IPS-NIHi7 (cell line): ENCODE data around the gene NCKAP5.

Experiments used
- DNase-seq: peaks from one replicate; pipeline ENCODE4 v3.0.0; 2012; ENCODE audit warnings: mixed read lengths; ENCODE audit errors: extremely low spot score

Gene NCKAP5

DNA sequence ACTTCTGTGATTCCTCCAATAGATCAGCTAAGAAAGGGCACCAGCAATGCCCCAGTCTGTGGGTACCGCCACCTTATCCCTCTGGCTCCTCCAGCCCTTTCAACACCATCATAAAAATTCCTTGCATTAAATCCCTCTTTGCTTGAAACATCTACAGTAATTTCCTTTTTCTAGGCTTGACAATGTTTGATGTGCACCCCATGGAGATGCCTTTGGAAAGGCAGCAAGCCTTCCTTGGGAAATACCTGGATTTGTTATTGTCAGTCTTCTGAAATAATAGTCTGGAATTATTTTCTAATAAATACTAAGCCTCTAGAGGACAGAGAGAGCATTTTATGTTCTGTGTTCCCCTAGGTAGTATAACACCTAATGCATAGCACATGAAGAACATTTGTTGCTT is 46.1 kb downstream of the NCKAP5 start:
- no peak for DNase-seq

DNA sequence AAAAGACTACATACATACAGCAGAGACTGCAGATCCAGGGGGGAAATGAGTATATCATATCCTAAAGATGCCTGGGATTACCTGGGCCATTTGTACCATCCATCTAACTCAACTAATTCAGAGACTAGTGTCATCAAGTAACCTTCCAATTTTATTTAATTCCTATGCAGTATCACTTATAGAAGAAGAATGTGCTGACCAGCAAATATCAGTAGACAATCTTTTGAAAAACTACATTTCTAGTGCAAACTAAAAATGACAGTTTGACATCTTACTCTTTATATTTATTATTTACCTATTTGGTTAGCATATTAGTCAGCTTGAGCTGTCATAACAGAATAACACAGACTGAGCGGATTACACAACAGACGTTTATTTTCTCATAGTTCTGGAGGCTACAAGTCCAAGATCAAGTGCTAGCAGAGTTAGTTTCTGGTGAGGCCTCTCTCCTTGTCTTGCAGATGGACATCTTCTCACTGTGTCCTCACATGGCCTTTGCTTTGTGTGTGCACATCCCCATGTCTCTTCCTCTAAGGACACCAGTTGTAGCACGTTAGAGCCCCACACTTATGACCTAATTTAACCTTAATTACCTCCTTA is 47.0 kb downstream of the NCKAP5 start:
- DNase-seq = no peak

DNA sequence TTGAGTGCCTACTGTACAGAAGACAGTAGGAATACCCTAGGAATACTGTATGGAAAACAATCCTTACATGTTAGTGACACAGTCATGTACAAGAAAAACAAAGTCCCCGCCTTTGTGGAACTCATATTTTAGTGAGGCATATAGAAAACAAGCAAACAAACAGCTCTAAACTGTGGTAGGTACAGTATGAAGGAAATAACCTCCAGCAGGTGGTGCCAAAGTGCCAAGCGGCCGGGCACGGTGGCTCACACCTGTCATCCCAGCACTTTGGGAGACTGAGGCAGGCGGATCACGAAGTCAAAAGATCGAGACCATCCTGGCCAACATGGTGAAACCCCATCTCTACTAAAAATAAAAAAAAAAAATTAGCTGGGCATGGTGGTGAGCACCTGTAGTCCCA is 48.6 kb downstream of the NCKAP5 start:
- DNase-seq = peak; percentile 25

DNA sequence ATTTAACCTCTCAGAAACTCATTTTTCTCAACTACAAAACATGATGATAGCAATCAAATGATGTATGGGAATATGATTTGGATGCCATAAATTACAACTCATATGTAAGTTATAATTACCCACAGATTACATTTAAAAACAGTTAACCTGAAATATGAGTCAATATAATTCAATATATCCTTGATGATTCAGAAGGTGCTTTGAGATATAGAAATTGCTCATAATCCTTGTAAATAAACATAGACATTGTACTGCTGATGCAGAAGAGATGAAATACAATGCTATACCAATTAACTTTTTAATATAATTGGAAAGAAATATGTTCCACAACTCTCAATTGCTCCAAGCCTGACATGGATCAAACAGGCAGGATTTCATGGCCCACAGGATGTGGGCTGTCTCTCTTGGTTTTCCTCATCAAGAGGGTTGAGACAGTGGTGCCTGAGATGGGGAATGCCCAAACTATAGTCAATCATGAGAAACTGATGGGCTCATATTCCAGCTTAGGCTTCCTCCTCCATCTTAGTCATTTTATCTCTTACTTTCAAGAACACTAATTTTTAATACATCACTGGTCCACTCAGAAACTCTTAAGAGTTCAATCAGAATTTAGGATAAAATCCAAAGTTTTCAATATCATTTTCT is 49.4 kb downstream of the NCKAP5 start:
- no peak for DNase-seq

DNA sequence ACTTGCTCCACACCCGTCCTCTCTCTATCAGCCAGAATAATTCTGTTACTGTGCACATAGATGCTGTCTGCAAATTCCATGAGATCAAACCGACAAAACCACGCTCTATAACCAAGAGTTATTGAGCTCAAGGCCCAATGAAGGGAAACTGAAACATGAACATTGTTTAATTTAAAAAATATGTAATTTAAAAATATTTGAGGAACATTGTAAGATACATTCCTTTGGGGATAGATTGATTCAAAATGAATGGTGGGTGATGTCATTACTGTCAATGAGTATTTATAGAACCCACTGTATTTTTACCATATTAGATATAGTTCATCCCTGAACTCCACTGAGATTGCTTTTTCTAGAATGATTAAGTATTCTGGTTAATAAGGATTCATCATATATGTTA is 50.4 kb downstream of the NCKAP5 start:
- DNase-seq = no peak

DNA sequence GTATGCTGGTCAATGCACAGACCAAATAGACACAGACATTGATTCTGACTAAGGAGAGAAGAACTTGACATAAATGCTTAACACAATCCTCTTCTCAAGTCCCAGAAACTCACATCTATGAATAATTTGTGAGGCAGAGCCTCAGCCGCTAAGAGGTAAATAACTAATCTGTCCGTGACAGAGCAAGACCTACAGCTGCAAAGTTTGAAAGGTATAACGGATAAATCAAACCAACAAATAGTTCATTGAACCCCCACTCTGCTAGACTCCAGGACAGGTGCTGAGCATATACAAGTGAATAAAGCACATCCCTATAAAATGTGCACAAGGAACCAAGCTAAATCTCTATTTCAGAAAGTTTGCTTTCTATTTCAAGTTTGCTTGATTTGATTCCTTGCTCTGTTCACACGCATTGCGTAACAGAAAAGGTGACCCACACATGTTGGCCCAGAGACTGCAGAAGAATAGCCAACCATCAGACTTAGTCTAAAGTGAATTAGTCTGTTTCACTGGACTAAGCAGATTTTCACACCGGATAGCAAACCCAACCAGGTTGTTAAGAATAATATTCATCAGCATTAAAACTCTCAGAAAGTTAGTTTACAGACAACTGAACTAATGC is 51.7 kb downstream of the NCKAP5 start:
- DNase-seq = no peak

DNA sequence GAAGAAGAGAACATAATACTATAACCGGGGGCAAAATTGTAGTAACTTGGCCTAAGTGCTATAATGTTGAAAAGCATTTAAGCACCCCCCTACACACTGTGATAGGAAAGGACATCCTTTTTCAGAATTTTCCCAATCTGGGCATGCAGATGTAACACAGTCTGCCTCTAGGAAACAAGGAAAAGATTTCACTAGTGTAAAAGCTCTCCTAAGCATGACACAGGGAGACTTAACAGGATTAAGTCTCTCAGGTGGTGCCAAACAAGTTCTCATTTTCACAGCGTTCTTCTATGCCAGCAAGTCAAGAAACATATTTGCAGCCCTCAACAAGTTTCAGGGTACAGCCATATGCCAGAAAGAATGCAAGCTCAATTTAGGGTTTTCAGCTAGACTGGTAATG is 53.0 kb downstream of the NCKAP5 start:
- DNase-seq = no peak

DNA sequence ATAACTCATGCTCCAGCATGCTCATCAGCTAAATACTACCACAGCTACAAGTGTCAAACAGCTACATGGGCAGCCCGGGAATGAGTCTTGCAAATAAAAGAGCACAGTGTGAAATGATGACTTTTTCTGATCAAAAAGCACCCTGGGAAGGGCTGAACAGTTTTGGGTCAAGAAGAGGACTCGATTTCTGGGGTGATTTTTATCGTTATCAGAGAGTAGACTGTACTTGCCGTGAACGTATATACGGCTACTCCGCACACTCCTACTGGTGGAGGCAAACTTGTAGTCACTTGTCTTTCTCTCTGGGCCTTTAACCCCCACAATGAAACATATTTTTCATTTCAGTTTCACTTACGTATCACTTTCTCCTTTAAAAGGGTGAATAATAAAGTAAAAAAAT is 54.4 kb downstream of the NCKAP5 start:
- DNase-seq = no peak

DNA sequence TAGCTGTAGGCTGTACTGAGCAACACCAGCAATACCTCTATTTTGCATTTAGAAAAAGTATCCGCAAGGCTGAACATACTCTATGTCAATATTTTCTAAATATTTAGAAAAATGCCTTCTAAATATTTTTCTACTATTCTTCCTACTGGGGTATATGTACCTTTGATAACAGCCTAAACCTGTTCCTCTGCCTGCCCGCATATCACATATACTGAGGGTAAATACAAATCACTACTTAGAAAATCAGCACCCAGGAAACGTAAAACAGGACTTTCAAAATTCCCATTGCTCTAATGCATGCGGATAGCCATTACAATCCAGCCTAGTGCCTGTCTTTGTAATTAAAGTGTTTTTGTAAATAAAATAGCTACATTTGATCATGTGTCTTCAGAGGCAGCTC is 56.1 kb downstream of the NCKAP5 start:
- DNase-seq = no peak

DNA sequence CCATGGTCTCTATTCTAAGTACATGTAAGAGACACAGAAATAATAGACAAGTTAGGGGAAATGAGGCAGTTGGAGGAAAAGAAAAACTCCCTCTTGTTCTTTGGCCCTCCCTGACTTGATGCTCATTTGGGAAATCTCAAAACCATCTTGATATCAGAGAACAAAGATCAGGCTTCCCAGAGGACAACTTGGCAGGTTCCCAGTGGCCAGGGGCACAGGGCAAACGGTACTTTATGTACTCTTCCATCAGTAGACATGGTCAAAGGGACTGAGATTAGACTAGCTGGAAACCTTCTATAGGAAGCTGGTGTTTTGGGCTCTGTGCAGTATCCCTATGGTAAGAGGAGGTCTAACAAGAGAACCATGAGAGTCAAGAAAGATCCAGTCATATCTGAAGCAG is 56.6 kb downstream of the NCKAP5 start:
- DNase-seq = no peak

DNA sequence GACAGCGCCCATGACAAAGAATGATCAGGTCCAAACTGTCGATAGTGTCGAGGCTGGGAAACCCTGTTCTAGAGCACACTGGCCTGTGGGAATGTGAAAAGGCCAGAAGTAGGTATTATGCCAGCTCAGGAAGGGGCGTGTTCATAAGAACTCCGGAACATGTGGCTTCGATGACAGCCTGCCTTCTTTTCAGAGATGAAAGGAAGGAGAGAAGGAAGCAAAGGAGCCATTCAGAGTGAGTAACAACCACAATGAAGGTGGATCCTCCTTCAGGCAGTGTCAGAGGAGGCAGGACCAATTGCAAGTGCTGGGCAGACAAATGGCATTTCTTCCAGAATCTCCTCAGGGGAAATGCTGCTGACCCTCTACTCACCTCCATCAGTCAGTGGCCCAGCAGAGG is 58.5 kb downstream of the NCKAP5 start:
- DNase-seq = no peak

DNA sequence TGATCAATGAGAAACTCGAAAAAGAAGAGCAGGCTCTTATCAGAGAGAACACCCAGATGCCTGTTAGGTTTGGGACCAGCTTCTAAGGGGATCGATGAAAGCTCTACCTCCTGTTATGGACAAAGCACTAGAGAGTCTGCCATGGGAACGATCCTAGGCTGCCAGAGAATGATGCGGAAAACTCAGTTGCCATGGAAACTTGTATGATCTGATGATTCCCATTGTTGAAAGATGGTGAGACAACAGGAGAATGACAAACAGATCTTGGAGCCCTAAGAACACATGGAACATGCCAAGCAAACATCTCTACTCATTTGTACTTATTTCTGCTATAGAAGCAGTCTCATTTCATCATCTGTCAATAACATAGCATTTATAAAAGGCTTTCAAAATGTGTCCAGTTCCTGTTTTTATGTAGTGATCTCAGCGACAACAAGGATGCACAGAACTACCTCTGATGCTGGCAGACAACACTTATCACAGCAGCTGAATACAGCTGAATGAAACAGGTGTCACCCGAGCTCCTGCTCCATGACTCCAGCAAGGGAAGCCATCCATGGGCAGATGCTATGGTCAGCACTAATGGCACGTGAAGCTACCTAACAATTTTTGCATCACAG is 59.6 kb downstream of the NCKAP5 start:
- DNase-seq = no peak

DNA sequence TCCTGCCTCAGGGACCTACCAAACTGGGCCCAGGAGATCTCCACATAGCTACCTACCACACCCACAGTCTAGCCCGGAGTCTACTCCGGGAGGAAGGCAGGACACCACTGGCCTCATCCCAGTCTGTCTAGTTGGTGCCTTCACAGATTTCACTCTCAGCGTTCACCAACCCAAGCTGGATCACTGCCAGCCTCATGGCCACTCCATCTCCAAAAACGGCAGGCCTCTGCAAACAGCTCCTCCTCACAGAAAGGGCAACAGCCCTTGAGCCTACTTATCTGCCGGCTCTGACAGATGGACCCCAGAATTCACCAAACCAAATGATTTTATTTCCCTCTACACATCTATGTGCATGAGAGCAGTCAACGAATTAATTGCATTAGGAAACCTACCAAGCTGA is 61.3 kb downstream of the NCKAP5 start:
- no peak for DNase-seq

DNA sequence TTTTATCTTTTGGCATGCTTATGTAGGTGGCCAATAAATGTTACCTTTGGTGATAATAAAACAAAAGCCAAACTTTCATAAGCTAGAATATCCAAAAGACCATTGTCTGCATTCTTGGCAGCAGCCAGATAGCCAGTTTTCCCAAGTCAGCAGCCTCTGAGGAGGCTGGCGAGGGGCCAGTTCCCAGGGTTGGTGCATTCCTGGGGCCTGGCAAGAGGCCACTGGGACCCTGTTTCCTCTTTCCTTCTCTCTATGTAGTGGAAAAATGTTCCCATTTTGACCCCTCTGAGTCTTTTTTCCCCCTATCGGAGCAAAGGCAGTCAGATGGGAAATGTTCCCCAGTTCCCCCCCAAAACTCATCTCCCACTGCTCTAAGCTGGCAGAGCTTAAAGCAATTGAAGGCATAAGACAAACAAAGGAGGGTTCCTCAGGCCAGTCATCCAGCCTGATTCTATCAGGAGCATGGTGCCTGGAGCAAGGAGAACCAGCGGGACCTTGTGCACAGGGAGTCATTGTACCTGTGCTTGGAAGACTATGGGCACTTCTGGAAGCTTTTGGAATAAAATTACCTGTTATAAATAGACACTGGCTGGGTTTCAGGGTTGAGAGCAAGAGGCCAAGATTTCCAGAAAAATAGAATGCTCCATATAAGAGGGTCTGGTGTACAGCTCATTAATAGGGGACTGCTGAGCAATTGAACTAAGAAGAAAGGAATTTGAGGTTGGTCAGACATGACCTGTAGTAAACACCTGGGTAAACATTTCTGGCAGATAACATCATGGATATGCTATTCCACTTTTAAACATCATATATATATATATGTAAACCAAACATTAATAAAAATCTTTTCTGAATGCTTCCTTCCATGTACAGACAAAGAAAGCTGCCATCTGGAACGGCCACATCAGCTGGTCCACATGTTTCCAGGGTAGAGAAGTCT is 63.4 kb downstream of the NCKAP5 start:
- DNase-seq = no peak

DNA sequence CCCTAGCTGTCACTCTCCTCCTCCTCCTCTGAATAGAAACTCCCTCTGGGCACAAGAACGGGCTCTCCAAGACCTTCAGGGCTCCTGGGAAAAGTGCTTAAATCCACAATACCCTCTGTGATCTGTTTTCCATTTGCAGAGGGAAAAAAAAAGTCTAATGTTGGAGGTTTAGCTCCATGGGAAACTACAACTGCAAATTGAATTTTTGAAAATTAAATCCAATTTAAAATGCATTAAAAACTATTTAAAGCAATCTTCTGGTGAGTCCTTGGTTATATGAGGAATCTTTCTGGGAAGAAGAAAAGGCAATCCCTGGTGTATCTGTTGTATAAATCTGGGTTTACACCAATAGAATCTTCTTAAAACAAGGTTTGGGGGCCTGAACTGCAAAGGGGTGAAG is 64.3 kb downstream of the NCKAP5 start:
- no peak for DNase-seq

DNA sequence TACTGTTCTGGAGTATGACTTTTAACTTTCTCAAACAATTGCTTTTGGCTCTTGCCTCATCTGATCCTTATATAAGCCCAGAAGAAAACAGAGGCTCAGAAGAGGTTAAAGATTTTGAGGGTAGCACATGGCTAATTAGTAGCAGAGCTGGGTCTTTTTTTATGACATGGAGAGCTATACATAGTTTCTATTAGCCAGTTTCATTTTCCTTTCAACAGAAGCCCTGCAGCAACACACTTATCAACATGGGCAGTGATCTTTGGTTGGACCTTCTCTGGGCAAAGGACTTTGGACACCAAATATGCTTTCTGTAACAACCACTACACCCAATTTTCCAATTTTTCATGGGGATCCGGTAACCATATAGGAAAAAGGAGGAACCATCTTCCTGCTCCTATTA is 64.9 kb downstream of the NCKAP5 start:
- no peak for DNase-seq

DNA sequence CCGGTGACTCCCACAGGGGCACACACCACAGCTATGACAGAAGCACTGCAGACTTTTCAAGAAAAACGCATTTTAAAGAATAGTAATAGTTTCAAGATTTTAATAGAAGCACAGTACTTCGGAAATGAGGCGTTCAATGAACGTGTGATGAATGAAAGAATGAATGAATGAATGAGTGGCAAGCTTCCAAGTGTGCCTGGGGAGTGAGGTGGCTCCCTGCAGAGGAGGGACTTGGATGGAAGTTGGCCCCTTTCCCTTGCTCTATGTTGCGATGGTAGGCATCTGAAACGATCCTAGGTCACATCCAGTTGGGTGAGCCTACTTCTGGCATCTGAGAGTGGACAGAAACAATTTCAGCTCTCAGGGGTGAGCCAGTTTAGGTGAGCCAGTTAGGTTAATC is 65.6 kb downstream of the NCKAP5 start:
- DNase-seq = no peak

DNA sequence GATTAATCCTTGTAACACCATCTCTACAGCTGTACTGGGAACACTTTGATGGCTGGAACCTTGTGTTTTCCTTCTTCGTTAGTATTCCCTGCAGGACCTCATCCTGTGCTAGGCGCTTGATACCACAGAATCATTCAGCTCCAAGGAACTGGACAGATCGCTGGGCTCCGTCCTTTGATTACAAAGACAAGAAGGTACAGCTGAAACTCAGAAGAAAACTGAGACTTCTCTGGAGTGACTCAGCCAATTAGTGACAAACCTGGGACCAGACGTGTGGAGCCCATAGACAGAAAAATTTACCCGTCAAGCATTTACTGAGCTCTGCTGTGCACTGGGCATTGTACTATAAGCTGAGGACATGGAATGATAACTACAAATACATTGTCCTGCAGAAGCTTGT is 67.3 kb downstream of the NCKAP5 start:
- no peak for DNase-seq

DNA sequence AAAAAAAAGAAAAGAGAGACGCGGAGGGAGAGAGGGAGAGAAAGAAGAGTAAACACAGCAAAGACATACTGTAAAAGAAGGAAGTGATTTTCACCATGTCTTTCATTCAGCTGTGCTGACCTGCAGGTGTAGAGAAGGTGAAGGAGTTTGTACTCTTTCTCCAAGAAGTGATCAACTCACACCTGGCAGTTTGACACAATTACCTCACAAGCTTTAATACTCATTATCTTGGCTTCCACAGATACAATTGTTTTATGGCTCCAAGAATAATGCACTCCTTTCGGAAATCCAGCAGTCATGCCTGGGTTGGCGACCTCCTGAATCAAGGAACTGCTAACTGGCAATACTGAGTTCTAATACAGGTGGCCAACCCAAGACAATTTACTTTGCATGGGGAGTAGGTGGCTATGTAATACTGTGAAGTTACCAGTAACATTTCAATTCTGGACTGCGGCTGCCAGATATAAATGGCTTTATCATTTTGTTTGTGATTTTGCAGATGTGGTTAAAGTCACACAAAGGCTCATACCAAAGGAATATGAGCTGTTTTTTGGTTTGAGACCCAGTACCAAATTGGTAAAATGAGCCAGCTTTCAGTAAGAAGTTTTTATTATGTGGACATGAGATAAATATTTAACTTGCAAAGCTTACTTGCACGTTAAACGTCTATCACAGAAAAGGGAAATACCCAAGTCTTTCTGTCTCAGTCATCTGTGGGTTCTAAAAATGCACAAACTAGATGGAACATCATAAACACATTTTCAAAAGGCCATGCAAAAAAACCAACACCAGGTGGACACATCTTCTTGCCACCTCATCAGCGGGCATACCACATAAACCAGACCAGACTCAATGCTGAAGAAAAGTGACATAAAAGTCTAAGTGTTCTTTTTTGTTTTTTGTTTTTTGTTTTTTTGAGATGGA is 69.3 kb downstream of the NCKAP5 start:
- DNase-seq = no peak

DNA sequence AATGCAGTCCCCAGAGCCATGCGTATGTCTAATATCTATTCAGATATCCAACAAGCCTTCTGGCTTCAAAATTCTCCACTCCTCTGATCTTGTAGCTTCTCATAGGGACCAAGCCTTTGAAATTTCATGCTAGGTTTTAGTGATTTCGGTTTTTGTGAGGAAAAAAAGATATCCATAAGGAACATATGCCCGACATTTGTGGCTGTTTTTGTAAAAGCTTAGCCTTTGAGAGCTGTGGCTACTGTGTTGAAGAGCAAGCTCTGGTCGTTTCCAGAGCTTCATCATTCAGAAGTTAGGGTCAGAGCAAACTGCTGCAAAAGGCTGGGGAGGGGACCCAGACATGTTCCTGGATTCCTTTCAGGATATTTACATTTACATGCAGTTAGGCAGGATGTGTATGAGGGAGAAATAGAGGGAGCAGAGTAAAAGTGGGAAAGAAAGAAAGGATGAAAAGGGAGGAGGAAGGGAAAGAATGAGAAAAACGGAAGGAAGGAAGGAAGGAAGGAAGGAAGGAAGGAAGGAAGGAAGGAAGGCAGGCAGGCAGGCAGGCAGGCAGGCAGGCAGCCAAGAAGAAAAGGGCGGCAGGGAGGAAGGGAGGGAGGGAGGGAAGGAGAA is 70.2 kb downstream of the NCKAP5 start:
- no peak for DNase-seq
